Activated naive CD8-positive, alpha-beta T cell treated with anti-CD3 and anti-CD28 coated beads for 36 hours (primary cell): ENCODE results near the gene LRBA. TPM values are rescaled to one million over a fixed set of nuclear protein-coding genes. Genes with fewer than 3 reads are reported as not detected.
"Not testable (repeated sequence)": the region's sequence is repeated elsewhere in the genome, so short reads cannot be mapped to it uniquely, and the experiment has no call there.

Source experiments
- DNase-seq: peaks from one replicate; pipeline ENCODE4 v3.0.0; 2021
- H3K27ac Mint-ChIP-seq: one replicate; pipeline ENCODE4 v1.8.0; 2022; ENCODE audit warnings: mild to moderate bottlenecking, moderate library complexity, mixed read lengths
- H3K27me3 Mint-ChIP-seq: one replicate; pipeline ENCODE4 v1.8.0; 2022; ENCODE audit warnings: mild to moderate bottlenecking, mixed read lengths
- H3K36me3 Mint-ChIP-seq: one replicate; pipeline ENCODE4 v1.8.0; 2021; ENCODE audit warnings: mild to moderate bottlenecking, mixed read lengths
- H3K4me1 Mint-ChIP-seq: one replicate; pipeline ENCODE4 v1.8.0; 2021; ENCODE audit warnings: mixed read lengths
- H3K4me3 Mint-ChIP-seq: one replicate; pipeline ENCODE4 v1.8.0; 2022; ENCODE audit warnings: mild to moderate bottlenecking, moderate library complexity, mixed read lengths
- H3K9me3 Mint-ChIP-seq: one replicate; pipeline ENCODE4 v1.8.0; 2022; ENCODE audit warnings: mixed read lengths
- total RNA-seq, 2 experiments: library from RNA; stranded (reverse); gene quantifications; one replicate each; pipeline ENCODE4 v1.2.3, GENCODE V29; 2021

Gene LRBA
- total RNA-seq, 2 experiments from 2014 or later: 52.5 to 61.2 TPM

DNA sequence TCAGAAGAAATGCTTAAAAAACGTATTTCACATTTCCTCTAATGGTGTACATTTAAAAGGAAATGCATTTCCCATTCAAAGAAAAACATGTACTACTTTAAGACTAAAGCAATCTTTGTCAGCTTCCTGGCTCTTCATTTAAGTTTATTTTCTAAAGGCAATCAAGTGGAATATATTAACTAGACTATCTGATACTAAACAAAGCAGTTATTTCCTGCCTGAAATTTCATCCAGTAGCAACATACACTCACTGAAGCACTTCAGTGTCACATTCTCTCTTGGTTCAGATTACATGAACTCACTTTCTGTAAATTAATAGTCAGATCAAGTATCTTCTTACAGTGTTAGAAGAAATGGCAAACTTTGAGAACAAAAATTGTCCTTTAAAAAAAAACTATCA lies 42.5 kb downstream of the LRBA start:
- Mint-ChIP-seq H3K4me3 (no peak overlapping the region), H3K36me3 (peaks cover 16% of the 10 kb centered on the region), H3K9me3 (no peaks in the 10 kb centered on the region), H3K27ac (no peak overlapping the region), H3K4me1 (peaks cover 51% of the 10 kb centered on the region), H3K27me3 (no peaks in the 10 kb centered on the region)
- no peak for DNase-seq

DNA sequence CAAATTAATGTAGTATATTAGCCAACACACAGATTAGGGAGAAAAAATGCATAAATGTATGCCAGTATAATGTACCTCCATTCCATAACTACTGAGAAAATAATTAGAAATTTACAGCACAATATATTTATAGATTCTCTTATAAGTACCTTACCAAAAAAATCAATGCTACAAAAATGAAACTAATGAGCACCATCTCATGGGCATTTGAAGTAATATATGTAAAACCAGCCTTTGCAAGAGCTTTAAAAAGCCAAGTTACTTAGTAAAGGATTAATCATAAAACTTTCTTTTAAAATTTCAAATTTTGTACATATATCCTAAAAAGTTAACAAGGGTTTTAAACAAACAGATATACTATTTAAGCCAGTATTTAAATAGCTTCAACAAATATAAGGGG lies 43.2 kb downstream of the LRBA start:
- H3K27me3 Mint-ChIP-seq: no peaks in the 10 kb centered on the region
- peaks cover 51% of the 10 kb centered on the region for H3K4me1 Mint-ChIP-seq
- H3K4me3 Mint-ChIP-seq: no peak overlapping the region
- H3K9me3 Mint-ChIP-seq: peaks cover 3% of the 10 kb centered on the region
- no peak for DNase-seq
- no peak overlapping the region for H3K27ac Mint-ChIP-seq
- H3K36me3 Mint-ChIP-seq: peaks cover 22% of the 10 kb centered on the region

DNA sequence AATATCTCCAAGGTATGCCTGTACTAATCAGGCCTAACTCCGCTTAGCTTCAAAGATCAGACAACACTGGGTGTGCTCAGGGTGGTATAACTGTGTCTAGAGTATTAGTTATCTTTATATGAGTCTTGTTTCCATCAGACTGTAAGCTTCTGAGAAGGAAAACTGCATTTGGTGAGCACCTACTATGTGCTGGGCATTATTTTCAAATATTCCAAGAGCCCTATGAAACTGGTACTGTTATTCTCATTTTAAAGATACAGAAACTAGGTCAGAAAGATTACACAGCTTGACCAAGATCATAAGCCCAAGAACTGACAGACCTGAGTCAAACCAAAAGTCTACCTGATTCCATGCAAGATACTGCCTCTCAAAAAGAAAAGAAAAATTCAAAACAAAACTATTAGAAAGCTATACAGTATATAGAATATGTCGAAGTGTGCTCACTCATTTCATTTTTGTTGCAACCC lies 44.4 kb downstream of the LRBA start:
- no peak for DNase-seq
- Mint-ChIP-seq H3K27ac (peak overlapping the region; percentile 58), H3K9me3 (peaks cover 3% of the 10 kb centered on the region), H3K27me3 (no peaks in the 10 kb centered on the region), H3K4me1 (peaks cover 46% of the 10 kb centered on the region), H3K4me3 (no peak overlapping the region), H3K36me3 (peaks cover 21% of the 10 kb centered on the region)

DNA sequence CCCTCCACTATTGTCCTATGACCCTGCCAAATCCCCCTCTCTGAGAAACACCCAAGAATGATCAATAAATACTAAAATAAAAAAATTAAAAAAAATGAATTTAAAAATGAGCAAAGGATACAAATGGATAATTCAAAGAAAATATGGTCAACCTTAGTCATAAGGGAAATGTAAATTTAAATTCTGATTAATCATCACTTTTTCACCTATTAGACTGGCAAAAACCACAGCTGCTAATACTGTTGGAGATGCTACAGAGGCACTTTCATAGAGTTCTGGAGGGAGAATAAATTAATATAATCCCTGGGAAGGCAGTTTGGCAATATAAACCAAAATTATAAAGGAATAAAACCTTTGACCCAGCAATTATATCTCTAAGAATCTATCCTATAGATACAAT lies 50.3 kb downstream of the LRBA start:
- H3K36me3 Mint-ChIP-seq: peaks cover 32% of the 10 kb centered on the region
- no peaks in the 10 kb centered on the region for H3K27me3 Mint-ChIP-seq
- no peak for DNase-seq
- no peak overlapping the region for H3K27ac Mint-ChIP-seq
- H3K4me1 Mint-ChIP-seq: peaks cover 24% of the 10 kb centered on the region
- H3K4me3 Mint-ChIP-seq: no peak overlapping the region
- H3K9me3 Mint-ChIP-seq: peaks cover 3% of the 10 kb centered on the region

DNA sequence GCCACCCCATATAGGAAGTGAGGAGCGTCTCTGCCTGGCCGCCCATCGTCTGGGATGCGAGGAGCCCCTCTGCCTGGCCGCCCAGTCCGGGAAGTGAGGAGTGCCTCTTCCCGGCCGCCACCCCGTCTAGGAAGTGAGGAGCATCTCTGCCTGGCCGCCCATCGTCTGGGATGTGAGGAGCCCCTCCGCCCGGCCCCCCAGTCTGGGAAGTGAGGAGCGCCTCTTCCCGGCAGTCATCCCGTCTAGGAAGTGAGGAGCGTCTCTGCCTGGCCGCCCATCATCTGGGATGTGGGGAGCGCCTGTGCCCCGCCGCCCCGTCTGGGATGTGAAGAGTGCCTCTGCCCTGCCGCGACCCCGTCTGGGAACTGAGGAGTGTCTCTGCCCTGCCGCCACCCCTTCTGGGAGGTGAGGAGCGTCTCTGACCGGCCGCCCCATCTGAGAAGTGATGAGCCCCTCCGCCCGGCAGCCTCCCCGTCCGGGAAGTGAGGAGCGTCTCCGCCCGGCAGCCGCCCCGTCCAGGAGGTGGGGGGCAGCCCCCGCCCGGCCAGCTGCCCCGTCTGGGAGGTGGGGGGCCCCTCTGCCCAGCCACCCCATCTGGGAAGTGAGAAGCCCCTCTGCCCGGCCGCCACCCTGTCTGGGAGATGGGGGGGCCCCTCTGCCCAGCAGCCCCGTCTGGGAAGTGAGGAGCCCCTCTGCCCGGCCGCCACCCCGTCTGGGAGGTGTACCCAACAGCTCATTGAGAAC lies 51.3 kb downstream of the LRBA start:
- not testable (repeated sequence) for H3K4me3 Mint-ChIP-seq, DNase-seq, H3K27ac Mint-ChIP-seq, H3K27me3 Mint-ChIP-seq, H3K9me3 Mint-ChIP-seq
- Mint-ChIP-seq H3K36me3 (peaks cover 35% of the 10 kb centered on the region), H3K4me1 (peaks cover 23% of the 10 kb centered on the region)

DNA sequence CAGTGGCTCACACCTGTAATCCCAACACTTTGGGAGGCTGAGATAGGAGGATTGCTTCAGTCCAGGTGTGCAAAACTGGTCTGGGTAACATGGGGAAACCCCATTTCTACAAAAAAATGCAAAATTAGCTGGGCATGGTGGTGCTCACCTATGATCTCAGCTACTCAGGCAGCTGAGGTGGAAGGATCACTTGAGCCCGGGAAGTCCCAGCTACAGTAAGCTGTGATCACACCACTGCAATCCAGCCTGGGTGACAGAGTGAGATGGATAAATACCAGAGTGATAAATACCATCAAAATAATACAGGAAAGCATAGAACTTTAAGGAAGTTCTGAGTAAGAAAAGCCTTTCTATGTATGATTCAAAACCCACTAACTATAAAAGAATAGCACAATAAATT lies 52.8 kb downstream of the LRBA start:
- Mint-ChIP-seq H3K27me3 (no peaks in the 10 kb centered on the region), H3K9me3 (peaks cover 18% of the 10 kb centered on the region), H3K4me1 (peaks cover 24% of the 10 kb centered on the region), H3K27ac (no peak overlapping the region), H3K36me3 (peaks cover 39% of the 10 kb centered on the region), H3K4me3 (no peak overlapping the region)
- DNase-seq: peak; percentile 36

DNA sequence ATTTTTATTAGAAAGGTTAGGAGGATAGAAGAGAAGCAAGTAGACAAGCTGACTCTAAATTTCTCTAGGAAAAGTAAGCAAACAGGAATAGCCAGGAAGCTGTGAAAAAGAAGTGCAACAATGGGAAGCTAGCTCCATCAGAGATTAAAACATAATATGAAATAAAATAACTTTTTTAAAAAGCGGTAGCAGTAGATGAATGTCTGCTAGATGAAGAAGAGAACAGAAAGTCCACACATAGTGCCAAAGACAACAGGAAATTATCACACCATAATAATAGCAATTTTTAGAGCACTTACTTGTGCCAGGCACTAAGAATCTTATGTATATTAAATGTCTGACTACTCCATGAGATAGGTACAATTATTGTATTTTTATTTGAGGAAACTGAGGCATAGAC lies 53.5 kb downstream of the LRBA start:
- peaks cover 21% of the 10 kb centered on the region for H3K9me3 Mint-ChIP-seq

DNA sequence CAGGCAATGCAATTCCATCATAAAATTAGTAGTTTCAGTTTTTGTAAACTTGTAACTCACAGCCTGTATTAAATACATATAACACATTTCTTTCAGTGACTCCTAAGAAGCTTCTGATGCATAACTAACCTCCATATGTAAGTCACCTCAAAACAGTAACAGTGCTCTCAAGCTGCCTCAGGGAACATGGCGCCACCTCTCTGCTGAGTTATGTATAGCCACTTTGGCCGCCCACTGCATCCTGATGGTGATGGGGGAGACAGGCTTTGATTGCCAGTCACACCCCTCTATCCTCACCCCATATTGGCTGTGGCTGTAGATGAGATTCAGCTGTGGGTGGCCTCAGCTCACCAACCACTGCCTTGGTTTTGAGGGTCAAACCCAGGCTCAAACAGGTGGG lies 54.3 kb downstream of the LRBA start:
- peak overlapping the region; percentile 38 for H3K27ac Mint-ChIP-seq

More for the DNA sequence above, 53.5 kb downstream of the LRBA start:
- H3K4me3 Mint-ChIP-seq: no peak overlapping the region
- no peaks in the 10 kb centered on the region for H3K27me3 Mint-ChIP-seq
- H3K27ac Mint-ChIP-seq: no peak overlapping the region
- H3K36me3 Mint-ChIP-seq: peaks cover 43% of the 10 kb centered on the region
- DNase-seq: no peak
- H3K4me1 Mint-ChIP-seq: peaks cover 31% of the 10 kb centered on the region

DNA sequence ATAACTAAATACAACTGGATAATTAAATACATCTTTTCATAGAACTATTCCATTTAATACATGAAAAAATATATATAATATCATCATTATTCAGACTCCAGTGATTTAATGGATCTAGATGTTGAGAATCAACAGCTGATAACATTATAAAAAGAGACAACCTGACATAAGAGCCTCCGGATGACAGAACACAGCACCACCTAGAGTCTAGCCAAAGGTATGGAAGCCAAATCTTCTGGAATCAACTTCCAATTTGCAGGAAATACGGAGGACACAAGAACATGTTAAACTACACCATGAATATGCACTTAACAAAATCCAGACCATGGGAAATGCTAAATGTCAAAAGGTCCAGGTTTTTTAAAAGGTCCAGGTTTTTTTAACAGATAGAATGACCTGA lies 55.0 kb downstream of the LRBA start:
- Mint-ChIP-seq H3K4me1 (peaks cover 37% of the 10 kb centered on the region), H3K4me3 (no peak overlapping the region), H3K36me3 (peaks cover 46% of the 10 kb centered on the region), H3K9me3 (peaks cover 21% of the 10 kb centered on the region), H3K27ac (no peak overlapping the region), H3K27me3 (no peaks in the 10 kb centered on the region)
- no peak for DNase-seq

More for the DNA sequence above, 54.3 kb downstream of the LRBA start:
- DNase-seq: peak; percentile 52
- peaks cover 37% of the 10 kb centered on the region for H3K4me1 Mint-ChIP-seq
- peaks cover 21% of the 10 kb centered on the region for H3K9me3 Mint-ChIP-seq
- no peak overlapping the region for H3K4me3 Mint-ChIP-seq
- H3K36me3 Mint-ChIP-seq: peaks cover 47% of the 10 kb centered on the region
- H3K27me3 Mint-ChIP-seq: no peaks in the 10 kb centered on the region

DNA sequence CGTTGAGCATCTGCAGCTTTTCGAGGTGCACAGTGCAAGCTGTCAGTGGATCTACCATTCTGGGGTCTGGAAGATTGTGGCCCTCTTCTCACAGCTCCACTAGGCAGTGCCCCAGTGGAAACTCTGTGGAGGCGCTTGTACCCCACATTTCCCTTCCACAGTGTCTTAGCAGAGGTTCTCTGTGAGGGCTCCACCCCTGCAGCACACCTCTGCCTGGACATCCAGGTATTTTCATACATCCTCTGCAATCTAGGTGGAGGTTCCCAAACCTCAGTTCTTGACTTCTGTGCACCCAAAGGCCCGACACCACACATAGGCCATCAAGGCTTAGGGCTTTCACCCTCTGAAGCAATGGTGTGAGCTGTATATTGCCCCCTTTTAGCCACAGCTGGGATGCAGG lies 57.1 kb downstream of the LRBA start:
- H3K27ac Mint-ChIP-seq, H3K4me3 Mint-ChIP-seq, H3K27me3 Mint-ChIP-seq, DNase-seq: not testable (repeated sequence)
- peaks cover 21% of the 10 kb centered on the region for H3K9me3 Mint-ChIP-seq
- H3K36me3 Mint-ChIP-seq: peaks cover 48% of the 10 kb centered on the region
- peaks cover 35% of the 10 kb centered on the region for H3K4me1 Mint-ChIP-seq

DNA sequence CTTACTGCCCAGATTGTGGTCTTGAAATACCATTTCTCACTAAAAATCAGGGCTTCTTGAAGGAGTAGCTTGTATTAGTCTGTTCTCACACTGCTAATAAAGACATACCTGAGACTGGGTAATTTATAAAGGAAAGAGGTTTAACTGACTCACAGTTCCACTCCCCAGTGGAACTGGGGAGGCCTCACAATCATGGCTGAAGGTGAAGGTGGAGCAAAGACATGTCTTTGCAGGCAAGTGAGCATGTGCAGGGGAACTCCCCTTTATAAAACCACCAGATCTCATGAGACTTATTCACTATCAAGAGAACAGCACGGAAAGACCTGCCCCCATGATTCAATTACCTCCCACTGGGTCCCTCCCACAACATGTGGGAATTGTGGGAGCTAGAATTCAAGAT lies 58.0 kb downstream of the LRBA start:
- not testable (repeated sequence) for H3K4me3 Mint-ChIP-seq, H3K27me3 Mint-ChIP-seq, DNase-seq
- peak overlapping the region; percentile 53 for H3K27ac Mint-ChIP-seq
- peaks cover 37% of the 10 kb centered on the region for H3K4me1 Mint-ChIP-seq
- peaks cover 53% of the 10 kb centered on the region for H3K36me3 Mint-ChIP-seq
- H3K9me3 Mint-ChIP-seq: peaks cover 21% of the 10 kb centered on the region

DNA sequence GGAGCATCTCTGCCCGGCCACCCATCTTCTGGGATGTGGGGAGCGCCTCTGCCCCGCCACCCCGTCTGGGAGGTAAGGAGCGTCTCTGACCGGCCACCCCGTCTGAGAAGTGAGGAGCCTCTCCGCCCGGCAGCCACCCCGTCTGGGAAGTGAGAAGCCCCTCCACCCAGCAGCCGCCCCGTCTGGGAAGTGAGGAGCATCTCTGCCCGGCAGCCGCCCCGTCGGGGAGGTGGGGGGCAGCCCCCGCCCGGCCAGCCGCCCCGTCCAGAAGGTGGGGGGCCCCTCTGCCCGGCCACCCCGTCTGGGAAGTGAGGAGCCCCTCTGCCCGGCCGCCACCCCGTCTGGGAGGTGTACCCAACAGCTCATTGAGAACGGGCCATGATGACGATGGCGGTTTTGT lies 61.2 kb downstream of the LRBA start:
- peaks cover 20% of the 10 kb centered on the region for H3K9me3 Mint-ChIP-seq
- H3K4me1 Mint-ChIP-seq: peaks cover 44% of the 10 kb centered on the region
- H3K36me3 Mint-ChIP-seq: peaks cover 52% of the 10 kb centered on the region
- not testable (repeated sequence) for H3K4me3 Mint-ChIP-seq, DNase-seq, H3K27ac Mint-ChIP-seq, H3K27me3 Mint-ChIP-seq

DNA sequence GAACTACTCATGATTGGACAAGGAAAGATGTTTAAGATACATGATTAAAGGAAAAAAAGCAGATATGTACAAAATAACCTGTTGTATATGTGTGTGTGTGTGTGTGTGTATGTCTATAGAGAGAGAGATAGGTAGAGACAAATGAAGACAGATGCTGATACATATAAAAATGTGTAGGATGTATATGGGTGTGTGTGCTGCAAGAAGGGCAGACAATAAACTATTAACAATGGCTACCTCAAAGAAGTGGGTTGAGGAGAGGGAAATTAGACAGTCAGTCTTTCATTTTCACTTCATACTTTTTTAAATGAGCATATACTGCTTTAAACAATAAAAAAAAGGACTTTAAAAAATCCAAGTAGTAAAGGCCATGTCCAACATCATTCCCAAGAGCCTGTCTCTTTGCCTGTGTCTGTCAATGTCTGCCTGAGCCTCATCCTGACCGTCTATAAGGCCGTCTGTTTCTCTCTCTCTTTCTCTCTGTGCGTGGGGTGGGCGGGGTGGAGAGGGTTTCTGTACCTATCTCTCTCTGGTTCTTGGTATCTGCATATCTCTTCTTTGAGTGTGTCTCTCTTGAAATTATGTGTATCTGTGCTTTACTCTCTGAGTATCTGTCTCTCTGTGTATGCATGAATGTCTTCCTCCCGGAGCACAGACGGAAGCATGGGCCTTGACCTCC lies 62.8 kb downstream of the LRBA start:
- H3K4me3 Mint-ChIP-seq: no peak overlapping the region
- no peak for DNase-seq
- peaks cover 8% of the 10 kb centered on the region for H3K9me3 Mint-ChIP-seq
- peaks cover 37% of the 10 kb centered on the region for H3K36me3 Mint-ChIP-seq
- H3K27me3 Mint-ChIP-seq: no peaks in the 10 kb centered on the region
- no peak overlapping the region for H3K27ac Mint-ChIP-seq
- peaks cover 48% of the 10 kb centered on the region for H3K4me1 Mint-ChIP-seq

DNA sequence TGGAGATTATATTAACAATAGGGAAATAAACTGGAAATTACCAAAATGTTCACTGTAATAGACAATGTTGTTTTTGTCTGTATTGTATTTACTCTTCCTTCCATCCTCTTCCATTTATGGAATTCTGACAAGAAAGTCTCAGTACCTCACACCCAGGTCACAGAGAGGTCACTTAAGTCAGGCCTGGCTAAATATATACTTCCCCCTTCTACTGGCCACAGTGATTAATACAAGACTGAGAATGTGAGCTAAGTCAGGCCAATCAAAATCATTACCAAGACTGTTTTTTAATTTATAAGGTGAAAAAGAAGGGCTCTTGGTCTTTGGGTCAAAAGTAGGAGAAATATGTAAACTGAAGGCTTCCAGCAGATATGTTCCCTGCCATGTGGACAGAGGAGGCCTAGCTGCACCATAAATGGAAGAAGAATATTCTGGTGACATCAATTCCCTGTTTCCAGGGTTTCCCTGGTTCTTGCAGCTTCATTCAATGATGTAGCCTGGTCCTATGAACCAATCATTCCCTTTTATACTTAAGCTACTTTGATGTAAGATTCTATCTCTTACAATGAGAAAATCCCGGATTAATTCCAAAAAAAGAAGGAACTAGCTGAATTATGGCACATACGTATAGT lies 64.3 kb downstream of the LRBA start:
- no peak overlapping the region for H3K27ac Mint-ChIP-seq

DNA sequence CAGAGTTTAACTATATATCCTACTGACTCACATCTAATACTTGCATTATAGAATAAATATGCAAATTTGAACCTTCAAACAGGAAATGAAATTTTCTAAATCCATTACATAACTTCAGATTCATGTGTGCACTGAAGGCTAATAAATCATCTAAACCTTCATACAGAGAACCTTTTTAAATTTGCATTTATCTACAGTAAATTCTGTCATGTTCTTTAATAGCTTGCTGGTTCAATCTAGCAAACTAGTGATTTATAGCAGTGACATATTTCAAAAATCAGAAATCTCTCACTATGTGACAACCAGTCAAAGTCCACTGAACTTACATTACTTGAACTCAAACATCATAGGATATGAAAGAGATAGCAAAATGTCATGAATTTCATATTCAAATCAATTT lies 65.1 kb downstream of the LRBA start:
- Mint-ChIP-seq H3K36me3 (peaks cover 21% of the 10 kb centered on the region), H3K9me3 (peaks cover 2% of the 10 kb centered on the region), H3K27me3 (no peaks in the 10 kb centered on the region), H3K4me1 (peaks cover 42% of the 10 kb centered on the region), H3K27ac (no peak overlapping the region), H3K4me3 (no peak overlapping the region)
- no peak for DNase-seq

More for the DNA sequence above, 64.3 kb downstream of the LRBA start:
- H3K4me1 Mint-ChIP-seq: peaks cover 42% of the 10 kb centered on the region
- H3K36me3 Mint-ChIP-seq: peaks cover 24% of the 10 kb centered on the region
- DNase-seq: no peak
- no peaks in the 10 kb centered on the region for H3K27me3 Mint-ChIP-seq
- H3K9me3 Mint-ChIP-seq: peaks cover 2% of the 10 kb centered on the region
- no peak overlapping the region for H3K4me3 Mint-ChIP-seq
